Stimulated activated CD4-positive, alpha-beta T cell treated with anti-CD3 and anti-CD28 coated beads, TNF-alpha, amount 100 ng/mL, for 48 hours (primary cell): ENCODE data around the gene AIP.
"Not testable (repeated sequence)": the region's sequence is repeated elsewhere in the genome, so short reads cannot be mapped to it uniquely, and the experiment has no call there.

Experiments
- DNase-seq, 3 donors: peaks; one replicate each; pipeline ENCODE4 v3.0.0-alpha.2; 2020; ENCODE audit warnings: low read depth in 3 of 3

The AIP gene

DNA sequence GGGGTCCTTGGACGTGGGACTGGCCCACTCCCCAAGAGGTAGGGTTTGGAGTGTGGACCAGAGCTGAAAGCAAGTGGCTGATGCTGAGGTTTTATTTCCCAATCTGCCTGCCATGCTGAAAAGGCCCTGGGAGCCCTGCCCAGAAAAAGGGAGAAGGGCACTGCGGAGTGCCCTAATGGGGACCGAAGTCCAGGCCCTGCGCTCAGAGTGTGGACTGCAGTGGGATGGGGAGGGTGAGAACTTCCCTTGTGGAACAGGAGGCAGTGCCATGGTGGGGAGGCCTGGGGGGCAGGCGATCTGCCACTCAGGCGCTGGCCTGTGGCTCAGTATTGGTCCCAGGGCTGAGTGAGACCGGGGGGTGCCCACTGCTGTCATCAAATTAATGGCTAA, 34.6 kb upstream of the AIP start:
- DNase-seq: no peak

DNA sequence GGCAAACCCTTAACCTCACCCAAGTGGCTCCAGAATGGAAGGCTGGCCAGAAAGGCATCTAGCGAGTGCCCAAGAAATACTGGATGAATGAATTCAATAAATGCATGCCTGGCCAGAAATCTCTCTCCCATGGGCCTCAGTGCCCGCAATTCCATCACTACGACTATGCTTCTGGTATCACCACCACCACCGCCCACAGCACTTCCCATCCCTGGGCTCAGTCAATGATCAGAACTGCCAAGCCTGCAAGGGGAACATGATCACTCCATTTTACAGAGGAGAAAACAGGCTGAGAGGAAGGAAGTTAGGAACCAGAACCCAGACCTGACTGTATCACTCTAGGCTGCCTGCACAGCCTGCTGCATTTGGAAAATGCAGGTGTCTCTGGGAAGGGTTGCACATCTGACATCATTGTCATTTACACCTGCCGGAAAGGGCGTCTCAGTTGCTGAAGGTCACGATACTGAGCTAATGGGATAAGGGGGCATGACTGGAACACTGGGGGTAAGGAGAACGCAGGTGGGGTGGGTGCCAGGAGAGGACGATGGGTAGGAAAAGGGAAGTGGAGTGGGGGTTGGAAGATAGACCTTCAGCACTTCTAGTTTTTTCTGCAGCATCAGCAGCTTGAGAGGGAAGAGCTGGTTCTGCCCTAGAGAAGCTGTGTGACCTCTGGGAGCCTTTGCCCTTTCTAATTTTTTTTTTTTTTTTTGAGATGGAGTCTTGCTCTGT, 33.5 kb upstream of the AIP start:
- DNase-seq: no peak

DNA sequence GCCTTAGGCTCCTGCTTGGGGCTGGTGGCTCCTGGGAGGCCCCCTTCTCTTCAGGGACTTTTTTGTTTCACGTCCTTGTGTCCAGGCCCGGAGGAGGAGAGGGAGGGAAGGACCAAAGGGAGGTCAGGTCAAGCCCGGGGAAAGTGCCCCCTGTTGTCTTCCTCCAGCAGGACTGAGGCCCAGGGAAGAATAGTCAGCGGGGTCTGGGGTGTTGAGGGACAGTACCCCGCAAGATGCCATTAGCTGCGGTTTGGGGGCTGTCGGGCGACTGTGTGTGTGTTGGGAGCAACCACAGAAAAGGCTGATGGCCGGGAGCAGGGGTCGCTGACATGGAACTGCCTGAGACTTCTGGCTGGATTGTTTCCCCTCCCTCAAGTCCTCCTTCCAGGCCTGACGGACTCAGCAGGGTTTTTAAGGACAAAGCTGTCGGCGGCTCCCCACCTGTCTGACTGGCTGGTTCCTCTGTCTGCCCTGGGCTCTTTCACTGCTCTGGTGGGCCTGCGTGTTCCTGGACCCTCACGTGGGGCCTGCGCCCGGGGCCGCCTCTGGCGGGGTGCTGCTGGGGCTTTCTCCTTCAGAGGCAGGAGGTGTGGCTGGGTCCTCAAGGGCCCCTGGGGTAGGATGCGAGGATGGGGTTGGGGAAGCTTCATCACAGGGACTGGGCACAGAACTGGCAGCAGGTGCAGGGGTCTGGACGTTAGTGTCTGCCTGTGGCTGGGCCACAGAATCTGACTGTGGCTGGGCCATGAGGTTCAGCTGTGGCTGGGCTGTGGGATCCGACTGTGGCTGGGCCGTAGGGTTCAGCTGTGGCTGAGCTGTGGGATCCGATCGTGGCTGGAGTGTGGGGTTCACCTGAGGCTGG, 31.8 kb upstream of the AIP start:
- no peak for DNase-seq

DNA sequence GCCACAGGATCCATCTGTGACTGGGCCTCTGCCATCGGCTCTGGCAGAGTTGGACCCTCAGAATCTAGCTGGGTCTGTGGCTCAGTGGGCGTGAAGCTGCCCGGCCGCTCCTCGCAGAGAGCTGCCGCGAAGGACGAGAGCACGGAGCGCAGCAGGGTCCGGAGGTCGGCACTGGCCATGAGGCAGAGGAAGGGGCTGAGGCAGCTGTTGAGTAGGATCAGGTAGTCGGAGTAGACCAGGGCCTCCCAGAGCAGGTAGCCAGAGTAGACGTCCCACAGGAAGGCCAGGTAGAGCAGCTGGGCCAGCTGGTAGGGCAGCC, 31.2 kb upstream of the AIP start:
- DNase-seq: no peak

DNA sequence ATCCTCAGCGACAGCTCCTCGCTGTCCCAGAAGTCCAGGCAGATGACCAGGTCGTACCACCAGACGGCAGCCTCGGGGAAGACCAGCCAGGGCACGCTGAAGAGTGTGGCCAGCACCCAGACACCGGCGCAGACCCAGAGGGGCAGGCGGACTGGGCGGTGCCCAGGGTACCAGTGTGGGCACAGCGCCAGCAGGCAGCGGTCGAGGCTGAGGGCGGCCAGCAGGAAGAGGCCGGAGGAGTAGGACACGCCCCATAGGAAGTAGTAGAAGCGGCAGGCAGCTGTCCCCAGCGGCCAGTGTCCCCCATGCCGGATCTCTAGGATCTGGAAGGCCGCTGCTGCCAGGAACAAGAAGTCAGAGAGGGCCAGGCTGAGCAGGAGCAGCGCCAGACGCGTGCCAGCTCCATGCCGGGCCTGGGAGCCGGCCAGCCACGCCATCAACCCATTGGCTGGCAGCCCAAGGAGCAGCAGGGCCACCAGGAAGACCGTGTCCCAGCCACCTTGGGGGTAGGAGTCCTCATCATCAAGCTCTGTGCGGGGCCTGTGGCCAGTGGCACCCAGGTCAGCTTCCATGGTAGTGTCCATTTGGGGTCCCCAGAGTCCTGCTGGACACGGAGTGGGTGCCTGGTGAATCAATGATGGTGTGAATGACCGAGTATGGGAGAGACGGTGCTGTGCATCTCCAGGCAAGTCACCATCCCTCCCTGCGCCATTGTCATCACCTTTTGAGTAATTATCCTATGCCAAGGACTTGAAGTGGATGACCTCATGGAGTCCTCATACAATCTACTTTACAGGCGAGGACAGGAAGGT, 30.5 kb upstream of the AIP start, which contains the start of gene GPR152:
TSS of gene GPR152 (minus strand) at position 589 of the 812 bp plus-strand sequence. CDS start at position 584, 5 bp downstream.
- no peak for DNase-seq

DNA sequence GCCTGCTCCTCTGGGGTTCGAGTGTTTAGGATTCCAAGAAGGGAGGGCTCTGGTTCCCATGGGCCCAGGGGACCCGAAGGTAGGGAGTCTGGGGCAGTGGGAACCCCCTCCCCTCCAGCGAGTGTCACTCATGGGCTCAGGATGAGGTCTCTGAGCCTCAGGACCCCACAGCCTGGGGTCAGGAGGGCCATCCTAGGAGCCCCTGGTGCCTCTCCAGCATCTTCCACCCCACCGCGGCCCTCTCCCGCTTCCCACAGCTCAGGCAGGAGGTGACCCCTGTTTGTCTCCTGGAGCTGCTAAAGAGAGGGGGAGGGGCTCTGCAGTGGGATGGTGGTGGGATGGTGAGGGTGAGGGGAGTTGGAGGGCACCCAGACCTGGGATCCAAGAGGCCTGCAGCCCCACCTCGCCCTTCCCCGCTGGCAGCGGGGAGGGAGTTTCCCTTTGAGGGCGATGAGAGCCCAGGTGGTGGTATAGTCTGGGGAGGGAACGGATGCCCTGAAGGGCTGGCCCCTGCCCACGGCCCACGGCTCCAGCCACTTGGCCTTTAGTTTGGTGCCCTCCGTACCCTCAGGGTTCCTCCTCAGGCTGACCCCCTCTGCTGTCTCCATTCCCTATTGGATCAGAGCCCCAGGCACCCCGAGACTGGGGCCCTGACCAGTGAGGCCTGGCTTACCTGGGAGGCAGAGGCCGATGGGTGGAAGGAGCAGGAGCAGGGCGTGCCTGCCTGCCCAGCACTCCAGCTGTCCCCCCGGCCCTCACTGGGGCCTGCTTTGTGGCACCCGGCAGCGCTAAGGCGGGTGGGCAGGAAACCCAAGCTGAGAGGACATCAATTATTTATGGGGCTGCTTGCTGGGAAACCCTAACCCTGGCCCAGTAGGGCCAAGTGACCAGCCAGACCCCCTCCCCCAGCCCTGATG, 28.8 kb upstream of the AIP start:
- no peak for DNase-seq

DNA sequence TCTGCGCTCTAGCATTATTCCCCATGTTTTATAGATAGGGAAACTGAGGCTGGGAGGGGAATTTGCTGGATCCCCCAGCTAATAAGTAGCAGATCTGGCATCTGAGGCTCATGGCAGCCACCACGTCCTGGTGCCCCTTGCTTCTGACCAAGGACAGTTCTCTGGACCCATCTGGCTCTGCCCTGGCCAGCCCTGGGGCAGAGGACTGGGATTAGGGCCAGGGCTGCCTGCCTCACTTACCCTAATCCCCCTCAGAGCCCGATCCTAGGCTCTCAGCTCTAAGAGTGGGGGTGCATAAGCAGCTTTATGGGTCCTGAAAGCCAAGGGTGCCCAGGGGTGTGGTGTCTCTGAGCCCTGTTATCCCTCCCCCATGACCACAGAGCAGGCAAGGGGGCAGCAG, 27.8 kb upstream of the AIP start, which contains the start of gene CABP4:
TSS of gene CABP4 (plus strand) at position 301 of the 400 bp plus-strand sequence. CDS start at position 371, 70 bp downstream.
- no peak for DNase-seq

DNA sequence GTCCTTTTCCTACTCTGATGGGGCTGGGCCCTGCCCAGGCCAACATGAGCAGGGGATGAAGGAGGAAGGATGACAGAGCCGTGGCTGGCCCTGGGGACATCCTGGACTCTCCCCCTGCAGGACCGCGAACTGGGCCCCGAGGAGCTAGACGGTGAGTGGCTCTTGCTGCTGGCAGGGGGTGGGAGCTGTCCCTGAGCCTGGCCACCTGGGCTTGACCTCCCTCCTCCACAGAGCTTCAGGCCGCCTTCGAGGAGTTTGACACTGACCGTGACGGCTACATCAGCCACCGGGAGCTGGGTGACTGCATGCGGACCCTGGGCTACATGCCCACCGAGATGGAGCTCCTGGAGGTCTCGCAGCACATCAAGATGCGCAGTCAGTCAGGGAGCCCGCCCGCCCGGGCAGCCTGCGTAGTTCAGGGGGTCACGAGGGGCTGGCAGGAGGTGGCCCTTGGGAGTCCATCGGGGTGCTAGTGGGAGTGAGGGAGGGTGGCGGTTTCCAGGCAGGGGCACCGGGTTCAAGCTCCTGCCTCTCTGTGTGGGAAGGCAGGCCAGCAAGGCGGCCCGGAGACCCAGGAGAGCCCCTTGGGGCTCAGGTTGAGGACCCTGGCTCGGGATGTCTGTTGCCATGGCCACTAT, 26.6 kb upstream of the AIP start:
- no peak for DNase-seq

DNA sequence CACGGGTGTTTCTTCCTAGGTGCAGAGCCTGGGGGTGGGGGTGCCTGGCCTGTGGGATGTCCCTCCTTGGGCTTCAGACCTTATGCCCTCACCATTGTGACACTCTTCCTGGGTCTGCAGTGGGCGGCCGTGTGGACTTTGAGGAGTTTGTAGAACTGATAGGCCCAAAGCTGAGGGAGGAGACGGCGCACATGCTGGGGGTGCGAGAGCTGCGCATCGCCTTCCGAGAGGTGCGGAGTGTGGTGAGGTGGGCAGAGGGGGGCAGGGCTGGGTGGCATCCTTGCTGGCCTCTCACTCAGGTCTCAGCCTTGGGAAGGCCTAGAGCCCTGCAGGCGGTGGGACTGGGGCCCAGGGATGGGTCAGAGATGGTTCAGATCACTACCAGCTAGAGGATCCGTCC, 25.4 kb upstream of the AIP start:
- no peak for DNase-seq

DNA sequence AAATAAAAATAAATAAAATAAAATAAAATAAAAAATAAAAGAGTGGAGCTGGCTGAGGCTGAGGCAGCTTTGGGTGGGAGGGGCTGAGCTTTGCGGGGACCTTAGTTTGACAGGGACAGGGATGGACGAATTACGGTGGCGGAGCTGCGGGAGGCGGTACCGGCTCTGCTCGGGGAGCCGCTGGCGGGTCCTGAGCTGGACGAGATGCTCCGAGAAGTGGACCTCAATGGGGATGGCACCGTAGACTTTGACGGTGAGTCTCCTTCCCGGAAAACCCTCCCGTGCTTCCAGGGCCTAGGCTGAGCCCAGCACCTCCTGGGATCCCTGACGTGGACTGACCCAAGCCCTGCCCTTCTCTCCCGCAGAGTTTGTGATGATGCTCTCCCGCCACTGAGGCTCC, 24.6 kb upstream of the AIP start:
- DNase-seq: no peak

DNA sequence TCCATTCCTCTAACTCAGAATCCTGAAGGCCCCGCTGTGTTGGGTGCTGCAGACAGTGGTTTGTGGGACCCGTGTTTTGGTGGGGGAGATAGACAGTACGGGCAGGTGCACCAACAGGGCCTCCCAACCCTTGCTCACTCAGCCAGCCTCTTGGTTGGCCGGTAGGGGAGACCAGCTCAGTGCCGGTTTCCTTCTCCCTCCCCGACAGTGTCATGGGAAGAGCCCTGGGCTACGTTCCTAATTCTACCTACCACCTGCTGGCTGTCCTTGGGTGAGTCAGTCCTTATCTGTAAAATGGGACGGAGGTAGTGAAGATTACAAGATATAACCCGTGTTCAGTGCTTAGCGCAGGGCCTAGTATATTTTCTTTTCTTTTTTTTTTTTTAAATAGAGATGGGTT, 19.6 kb upstream of the AIP start:
- DNase-seq: no peak

DNA sequence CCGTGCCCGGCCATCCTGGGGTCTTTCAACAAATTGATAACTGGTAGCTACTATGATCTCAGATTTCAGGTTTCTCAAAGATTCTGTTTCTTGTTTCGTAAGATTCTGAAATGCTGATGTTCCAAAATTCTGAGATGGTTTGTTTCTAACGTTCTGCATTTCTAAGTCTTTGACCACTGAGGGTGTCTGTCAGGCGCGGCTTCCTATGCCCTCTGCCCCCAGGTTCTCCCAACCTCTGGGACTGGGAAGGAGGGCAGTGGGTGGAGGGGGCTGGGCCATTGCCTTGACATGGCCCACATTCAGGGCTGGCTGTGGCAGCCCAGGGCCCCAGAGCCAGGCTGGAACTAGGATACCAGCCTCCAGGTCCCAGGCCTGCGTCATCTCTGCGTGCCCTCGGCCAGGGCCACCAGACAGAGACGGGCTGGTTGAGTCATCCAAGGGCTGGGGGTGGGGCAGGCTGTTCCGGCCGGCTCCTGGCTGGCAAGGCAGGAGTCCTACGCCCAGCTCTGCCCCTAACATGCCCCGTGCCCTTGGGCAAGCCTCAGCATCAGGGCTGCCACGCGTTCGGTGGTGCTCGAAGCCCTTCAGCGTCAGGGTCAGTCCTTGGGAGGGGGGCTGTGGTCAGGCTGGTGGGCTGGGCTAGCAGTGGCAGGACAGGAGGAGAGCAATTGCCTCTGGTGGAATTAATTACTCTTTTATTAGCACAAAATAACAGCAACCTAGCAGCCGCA, 19.0 kb upstream of the AIP start:
- no peak for DNase-seq

DNA sequence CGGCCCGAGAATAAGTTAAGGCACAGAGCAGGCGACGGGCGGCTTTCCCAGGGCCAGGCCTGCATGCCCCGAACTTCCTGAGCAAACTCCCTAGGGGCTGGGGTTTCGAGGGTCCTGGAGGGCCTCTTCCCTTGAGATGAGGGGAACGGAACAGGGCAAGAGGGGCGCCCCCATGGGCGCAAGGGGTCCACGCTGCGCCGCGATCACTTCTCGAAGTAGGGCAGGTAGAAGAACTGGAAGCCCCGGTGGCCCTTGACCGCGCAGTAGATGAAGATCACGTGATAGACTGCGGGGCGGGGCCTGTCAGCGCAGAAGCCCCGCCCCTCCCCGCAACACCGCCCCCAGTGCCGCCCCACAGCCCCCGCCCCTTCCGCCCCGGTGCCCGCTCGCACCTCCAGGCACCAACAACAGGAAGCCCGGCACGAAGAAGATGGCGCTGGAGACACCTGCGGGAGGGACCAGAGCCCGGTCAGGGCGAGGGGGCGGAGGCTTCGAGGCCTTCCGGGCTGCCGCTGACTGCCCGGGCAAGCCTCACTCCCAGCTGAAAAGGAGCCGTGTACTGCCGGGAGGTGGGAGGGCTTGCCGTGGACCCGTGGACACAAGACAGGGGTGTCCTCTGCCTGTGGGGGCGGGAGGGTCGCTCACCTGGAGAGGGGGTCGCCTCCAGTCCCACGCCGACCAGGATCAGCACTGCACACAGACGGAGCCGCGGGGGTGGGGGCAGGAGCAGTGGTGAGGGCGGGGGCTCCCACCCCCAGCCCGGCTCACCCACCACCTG, 18.2 kb upstream of the AIP start:
- DNase-seq: peak; percentile 86 to 93 (median 90)

DNA sequence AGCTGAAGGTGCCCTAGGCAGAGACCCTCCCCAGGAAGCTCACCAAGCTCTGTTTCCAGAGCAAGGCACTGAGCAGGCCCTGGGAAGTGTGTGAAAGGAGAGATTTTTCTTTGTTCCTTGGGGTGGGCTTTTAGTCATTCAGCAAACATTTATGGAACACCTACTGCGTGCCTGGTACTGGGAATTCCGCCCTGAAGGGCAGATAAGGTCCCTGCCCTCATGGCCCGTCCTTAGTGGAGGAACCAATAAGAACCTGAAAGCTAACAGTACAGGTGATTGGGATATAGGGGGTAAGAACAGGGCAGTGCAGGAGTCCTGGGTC, 17.7 kb upstream of the AIP start:
- no peak for DNase-seq

DNA sequence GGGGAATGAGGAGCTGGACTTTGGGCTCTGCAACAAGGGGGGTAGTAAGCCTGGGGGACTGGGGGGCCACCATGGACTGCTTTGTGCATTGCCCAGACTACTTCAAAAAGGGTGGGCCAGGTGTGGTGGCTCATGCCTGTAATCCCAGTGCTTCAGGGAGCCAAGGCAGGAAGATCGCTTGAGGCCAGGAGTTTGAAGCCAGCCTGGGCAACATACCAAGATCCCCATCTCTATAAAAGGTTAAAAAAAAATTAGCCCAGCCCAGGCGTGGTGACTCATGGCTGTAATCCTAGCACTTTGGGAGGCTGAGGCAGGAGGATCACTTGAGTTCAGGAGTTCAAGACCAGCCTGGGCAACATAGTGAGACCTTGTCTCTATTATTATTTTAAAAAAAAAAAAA, 17.3 kb upstream of the AIP start:
- not testable (repeated sequence) for DNase-seq

DNA sequence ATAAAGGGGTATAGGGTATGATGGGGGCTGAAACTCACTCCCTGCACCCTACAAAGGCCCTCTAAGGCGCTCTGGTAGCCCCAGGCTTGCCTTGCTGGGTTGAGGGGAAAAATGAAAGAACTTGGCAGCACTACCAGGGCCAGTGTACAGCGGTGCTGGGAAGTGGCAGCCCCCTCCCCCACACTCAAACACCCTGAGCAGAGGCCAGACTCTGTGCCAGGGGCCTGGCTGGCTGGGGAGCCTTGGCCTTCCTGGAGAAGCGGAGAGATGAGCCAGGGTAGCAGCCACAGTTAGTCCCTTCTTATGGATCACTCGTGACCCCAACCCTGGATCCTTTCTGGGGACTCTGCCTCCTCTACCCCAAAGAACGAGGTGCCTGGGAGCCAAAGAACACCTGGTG, 16.5 kb upstream of the AIP start:
- DNase-seq: no peak

DNA sequence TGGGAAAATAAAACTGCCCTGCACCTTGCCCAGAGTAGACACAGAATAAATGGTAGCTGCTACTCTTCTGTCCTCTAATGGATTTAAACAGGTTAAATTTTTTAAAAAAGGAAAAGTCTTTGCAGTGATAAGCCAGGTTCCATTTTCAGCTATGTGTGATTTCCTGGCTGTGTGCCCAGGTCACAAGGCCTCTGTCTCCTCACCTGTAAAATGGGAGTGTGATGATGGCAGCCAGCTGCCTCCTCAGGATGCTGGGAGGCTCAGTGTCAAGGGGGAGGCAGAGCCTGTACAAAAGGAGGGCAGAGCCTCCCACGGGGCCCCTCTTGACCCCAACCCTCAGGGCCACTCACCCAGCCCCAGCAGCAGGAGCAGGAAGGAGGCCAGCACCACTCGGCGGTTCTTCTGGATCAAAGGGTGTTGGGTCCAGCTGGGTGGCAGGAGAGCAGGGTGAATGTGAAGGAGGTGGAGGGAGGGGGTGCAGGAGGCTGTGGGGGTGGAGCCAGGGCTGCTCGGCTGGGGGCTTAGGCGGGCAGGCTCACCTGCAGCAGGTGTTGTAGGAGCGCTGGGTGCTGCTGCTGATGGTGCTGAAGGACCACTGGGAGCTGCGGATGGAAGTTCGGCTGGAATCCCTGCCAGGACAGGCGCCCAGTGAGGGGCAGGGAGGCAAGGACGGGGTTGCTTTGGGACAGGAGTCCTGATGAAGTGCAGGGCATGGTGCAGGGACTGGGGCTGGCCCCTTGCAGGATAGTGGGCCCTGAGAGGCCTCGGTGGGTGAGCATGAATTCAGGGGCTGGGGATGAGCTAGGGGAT, 15.7 kb upstream of the AIP start:
- DNase-seq: no peak

DNA sequence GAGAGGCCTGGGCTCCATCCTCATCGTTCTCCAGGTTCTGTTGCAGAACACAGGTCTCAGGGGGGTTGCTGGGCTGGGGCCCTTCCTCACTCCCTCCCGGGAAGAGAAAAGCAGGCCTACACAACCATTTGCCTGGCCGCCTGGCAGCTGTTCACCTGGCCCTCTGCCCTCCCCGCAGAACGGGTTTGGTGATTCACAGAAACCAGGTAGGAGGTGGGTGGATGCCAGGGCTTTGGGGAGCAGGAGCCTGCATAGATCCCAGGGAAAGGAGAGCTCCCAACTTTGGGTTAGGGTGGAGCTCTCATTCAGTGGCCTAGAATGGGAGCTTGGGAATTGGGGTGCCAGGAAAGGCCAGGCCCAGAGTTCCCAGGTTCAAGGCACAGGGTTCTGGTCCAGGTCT, 14.8 kb upstream of the AIP start:
- no peak for DNase-seq

DNA sequence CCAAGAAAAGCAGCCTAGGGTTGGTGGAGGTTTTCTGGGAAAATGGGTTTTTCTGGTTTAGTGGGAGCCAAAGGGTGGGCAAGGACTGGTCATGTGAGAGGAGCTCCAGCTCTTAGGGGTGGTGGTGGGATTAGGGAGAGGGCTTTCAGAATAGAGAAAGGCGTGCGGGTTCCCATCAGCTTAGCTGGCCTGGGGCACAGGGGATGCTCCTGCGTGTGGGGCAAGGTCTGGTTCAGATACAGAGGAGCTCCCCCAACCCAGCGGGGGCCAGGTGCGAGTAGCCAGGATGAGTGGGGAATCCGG, 14.4 kb upstream of the AIP start:
- DNase-seq: no peak
